ENCODE data around the gene PRKCD.

PRKCD gene

GRCh38 chr3:53120336-53120735, 40.7 kb upstream of the PRKCD start:
- no peak overlapping the region for H3K4me3 ChIP-seq (ENCODE audit: low read depth, low read length)
- no peak for DNase-seq (ENCODE audit: low read depth)
- no peak for TF ChIP-seq CTCF (IDR thresholded peaks at IDR 0.05; ENCODE audit: insufficient read depth, low read depth, low read length, missing control alignments)

GRCh38 chr3:53122255-53122932, 38.6 kb upstream of the PRKCD start:
- no peak for TF ChIP-seq CTCF (IDR thresholded peaks at IDR 0.05; ENCODE audit: insufficient read depth, low read depth, low read length, missing control alignments)
- H3K4me3 ChIP-seq (ENCODE audit: low read depth, low read length): no peak overlapping the region
- no peak for DNase-seq (ENCODE audit: low read depth)

- TF ChIP-seq CTCF (IDR thresholded peaks at IDR 0.05; ENCODE audit: insufficient read depth, low read depth, low read length, missing control alignments): no peak
- DNase-seq (ENCODE audit: low read depth): no peak
- no peak overlapping the region for H3K4me3 ChIP-seq (ENCODE audit: low read depth, low read length)
These were observed 38.1 kb upstream of the PRKCD start for GRCh38 chr3:53122933-53123305.

DNA sequence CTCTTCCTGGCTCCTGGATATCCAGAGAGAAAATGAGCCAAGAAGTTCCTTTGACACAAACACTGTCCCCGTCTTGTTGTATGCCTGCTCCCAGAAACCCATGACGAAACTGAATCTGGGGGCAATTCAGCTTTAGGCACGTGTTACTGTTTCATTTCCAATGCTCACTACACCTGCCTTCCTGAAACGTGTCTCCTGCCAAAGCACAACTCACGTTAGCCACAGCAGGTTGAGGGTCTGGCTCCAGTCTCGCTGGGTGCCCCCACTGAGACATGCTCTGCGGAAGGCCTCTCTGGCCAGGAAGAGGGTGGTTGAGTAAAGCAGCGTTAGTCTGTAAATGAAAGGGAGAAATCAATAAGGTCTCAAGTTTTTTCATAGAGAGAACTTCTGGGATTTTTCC, 37.5 kb upstream of the PRKCD start:
- no peak for DNase-seq (ENCODE audit: low read depth)
- TF ChIP-seq CTCF (IDR thresholded peaks at IDR 0.05; ENCODE audit: insufficient read depth, low read depth, low read length, missing control alignments): no peak
- H3K4me3 ChIP-seq (ENCODE audit: low read depth, low read length): no peak overlapping the region

GRCh38 chr3:53123953-53124352, 37.1 kb upstream of the PRKCD start:
- no peak overlapping the region for H3K4me3 ChIP-seq (ENCODE audit: low read depth, low read length)
- TF ChIP-seq CTCF (IDR thresholded peaks at IDR 0.05; ENCODE audit: insufficient read depth, low read depth, low read length, missing control alignments): no peak
- no peak for DNase-seq (ENCODE audit: low read depth)

GRCh38 chr3:53126601-53127000, 34.4 kb upstream of the PRKCD start:
- no peak overlapping the region for H3K4me3 ChIP-seq (ENCODE audit: low read depth, low read length)
- peak; percentile 28 for DNase-seq (ENCODE audit: low read depth)
- no peak for TF ChIP-seq CTCF (IDR thresholded peaks at IDR 0.05; ENCODE audit: insufficient read depth, low read depth, low read length, missing control alignments)

DNA sequence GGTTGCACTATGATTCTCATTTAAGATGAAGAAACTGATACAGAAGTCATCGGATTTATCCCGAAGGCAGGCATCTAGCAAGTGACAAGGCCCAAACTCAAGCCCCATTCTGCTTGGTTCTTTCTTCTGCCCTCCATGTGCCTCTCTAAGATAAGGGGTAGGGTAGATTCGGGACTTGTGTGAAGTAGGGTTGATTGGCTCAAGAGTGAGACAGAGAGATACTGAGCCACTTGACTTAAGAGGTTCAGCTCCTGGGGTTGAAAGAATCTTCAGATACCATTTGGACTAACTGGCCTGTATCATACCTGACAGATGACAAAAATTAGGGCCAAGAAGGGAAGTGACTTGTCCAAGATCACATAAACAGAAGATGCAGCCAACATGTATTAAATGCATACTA, 31.7 kb upstream of the PRKCD start:
- peak overlapping the region; percentile 90 for H3K4me3 ChIP-seq (ENCODE audit: low read depth, low read length)
- peak; percentile 14 for DNase-seq (ENCODE audit: low read depth)
- TF ChIP-seq CTCF (IDR thresholded peaks at IDR 0.05; ENCODE audit: insufficient read depth, low read depth, low read length, missing control alignments): no peak

Data from GM12865 (cell line).